Erythroblast (primary cell): ENCODE measurements around the gene WASHC2C.
"Not testable (repeated sequence)": the region's sequence is repeated elsewhere in the genome, so short reads cannot be mapped to it uniquely, and the experiment has no call there.

Source experiments
- GATA1 ChIP-seq: IDR thresholded peaks from 2 replicates; pipeline ENCODE4 v1.6.1; 2011; ENCODE audit warnings: low read depth, mild to moderate bottlenecking, control low read depth, low read length, moderate library complexity
- POLR2A ChIP-seq: IDR thresholded peaks from 2 replicates; pipeline ENCODE4 v1.6.1; 2011; ENCODE audit warnings: mild to moderate bottlenecking, low read length

DNA sequence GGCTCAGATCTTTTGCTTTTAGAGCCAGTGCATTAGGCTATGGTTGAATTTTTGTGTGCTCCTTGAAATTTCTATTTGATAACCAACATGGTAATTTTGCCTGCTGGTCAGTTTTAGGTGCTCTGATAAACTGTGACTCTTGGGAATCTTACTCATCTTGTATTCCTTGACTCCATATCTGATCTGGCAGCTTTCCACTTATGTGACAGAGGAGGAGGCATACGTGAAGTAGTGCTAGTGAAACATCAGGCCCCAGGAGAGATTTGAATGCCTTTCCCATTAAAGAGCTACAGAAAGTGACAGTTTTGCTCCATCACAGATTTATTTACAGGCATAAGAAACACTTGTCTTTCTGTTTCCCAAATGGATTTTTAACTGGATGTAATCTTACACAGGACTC lies 59.2 kb downstream of the WASHC2C start:
- TF ChIP-seq POLR2A, GATA1: not testable (repeated sequence)
